ENCODE results near the gene FAM168A. TPM values are rescaled to one million over a fixed set of nuclear protein-coding genes. Genes with fewer than 3 reads are reported as not detected.
"Not testable (repeated sequence)": the region's sequence is repeated elsewhere in the genome, so short reads cannot be mapped to it uniquely, and the experiment has no call there.

Gene FAM168A
- total RNA-seq, 1 donor from 2014 or later: 19.3 TPM

DNA sequence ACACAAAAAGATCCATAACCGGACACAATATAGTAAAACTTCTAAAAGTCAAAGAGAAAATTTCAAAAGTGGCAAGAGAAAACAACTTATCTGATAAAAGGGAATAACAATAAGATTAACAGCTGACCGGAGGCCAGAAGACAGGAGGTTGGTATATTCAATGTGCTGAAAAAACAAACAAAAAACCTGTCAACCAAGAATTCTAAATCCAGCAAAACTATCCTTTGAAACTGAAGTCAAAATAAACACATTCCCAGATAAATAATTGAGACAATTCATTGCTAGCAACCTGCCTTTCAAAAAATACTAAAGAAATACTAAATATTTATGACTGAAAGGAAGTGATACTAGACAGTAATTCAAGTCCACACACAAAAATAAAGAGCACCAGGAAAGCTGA is 120.4 kb downstream of the FAM168A start:
- Histone ChIP-seq H3F3A (ENCODE audit: low read depth) (peaks cover 10% of the 10 kb centered on the region), H3K9me3 (ENCODE audit: low read depth) (peaks cover 8% of the 10 kb centered on the region), H3K4me1 (peaks cover 9% of the 10 kb centered on the region), H3K27ac (no peak overlapping the region), H4K20me1 (ENCODE audit: low read depth) (peaks cover 24% of the 10 kb centered on the region), H3K79me2 (ENCODE audit: low read depth) (peaks cover 55% of the 10 kb centered on the region), H3K4me3 (no peak overlapping the region), H3K4me2 (no peak overlapping the region), H3K9ac (no peak overlapping the region), H3K27me3 (no peaks in the 10 kb centered on the region), H3K36me3 (no peaks in the 10 kb centered on the region), H2AFZ (replicated peaks) (no peak overlapping the region)
- no peak for DNase-seq (ENCODE audit: low spot score)
- H3K27ac Mint-ChIP-seq: no peak overlapping the region
- TF ChIP-seq EZH2phosphoT487 (IDR thresholded peaks at IDR 0.05) (no peak), EZH2 (IDR thresholded peaks at IDR 0.05) (no peak), CTCF (IDR thresholded peaks at IDR 0.05) (no peak)
- H3K36me3 Mint-ChIP-seq: peaks cover 6% of the 10 kb centered on the region
- no peaks in the 10 kb centered on the region for H3K4me1 Mint-ChIP-seq
- H3K4me3 Mint-ChIP-seq: no peak overlapping the region
- peaks cover 15% of the 10 kb centered on the region for H3K9me3 Mint-ChIP-seq
- no peaks in the 10 kb centered on the region for H3K27me3 Mint-ChIP-seq (ENCODE audit: insufficient read depth, low read depth)

DNA sequence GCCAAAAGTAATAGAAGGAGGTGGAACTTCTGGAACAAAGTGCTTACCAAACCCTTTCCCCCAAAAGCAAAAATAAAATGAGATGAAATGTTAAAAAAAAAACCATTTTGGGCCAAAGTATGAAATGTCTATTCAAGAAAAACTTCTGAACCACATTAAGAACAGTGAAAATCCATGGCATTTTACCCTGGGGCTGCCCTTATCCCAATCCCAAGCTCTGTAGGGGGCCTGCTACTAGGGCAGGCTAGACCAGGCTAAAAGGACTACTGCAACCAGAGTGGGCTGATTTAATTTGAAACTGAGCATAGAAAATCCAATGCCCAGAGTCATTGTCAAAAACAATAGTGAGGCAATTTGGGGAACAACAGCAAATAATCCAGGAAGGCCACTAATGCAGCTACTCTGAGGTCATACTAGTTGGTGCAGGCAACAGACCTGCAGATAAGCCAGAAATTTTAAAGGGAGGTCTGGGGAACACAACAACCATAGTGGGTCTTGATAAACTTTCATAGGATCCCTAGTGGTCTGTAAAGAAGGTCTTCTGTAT is 122.3 kb downstream of the FAM168A start:
- TF ChIP-seq EZH2phosphoT487 (IDR thresholded peaks at IDR 0.05): no peak
- TF ChIP-seq CTCF (IDR thresholded peaks at IDR 0.05): no peak
- no peak for TF ChIP-seq EZH2 (IDR thresholded peaks at IDR 0.05)
- H3K36me3 Mint-ChIP-seq: peaks cover 6% of the 10 kb centered on the region
- Histone ChIP-seq H3K27me3 (no peaks in the 10 kb centered on the region), H2AFZ (replicated peaks) (no peak overlapping the region), H4K20me1 (ENCODE audit: low read depth) (peaks cover 27% of the 10 kb centered on the region), H3K9me3 (ENCODE audit: low read depth) (peaks cover 8% of the 10 kb centered on the region), H3K4me3 (no peak overlapping the region), H3K9ac (no peak overlapping the region), H3K4me2 (peak overlapping the region; percentile 13), H3F3A (ENCODE audit: low read depth) (peaks cover 10% of the 10 kb centered on the region), H3K79me2 (ENCODE audit: low read depth) (peaks cover 59% of the 10 kb centered on the region), H3K36me3 (no peaks in the 10 kb centered on the region), H3K4me1 (peaks cover 9% of the 10 kb centered on the region), H3K27ac (no peak overlapping the region)
- H3K4me1 Mint-ChIP-seq: no peaks in the 10 kb centered on the region
- no peak overlapping the region for H3K4me3 Mint-ChIP-seq
- DNase-seq (ENCODE audit: low spot score): no peak
- no peaks in the 10 kb centered on the region for H3K27me3 Mint-ChIP-seq (ENCODE audit: insufficient read depth, low read depth)
- no peak overlapping the region for H3K27ac Mint-ChIP-seq
- H3K9me3 Mint-ChIP-seq: peaks cover 15% of the 10 kb centered on the region

GRCh38 chr11:73473252-73473651 is 124.7 kb downstream of the FAM168A start:
- Histone ChIP-seq H3K9ac (no peak overlapping the region), H3F3A (ENCODE audit: low read depth) (peaks cover 6% of the 10 kb centered on the region)
- no peak overlapping the region for H3K4me3 Mint-ChIP-seq

GRCh38 chr11:73470036-73470612 is 127.8 kb downstream of the FAM168A start:
- H3K9me3 ChIP-seq (ENCODE audit: low read depth); DNase-seq (ENCODE audit: low spot score); H3K27me3 ChIP-seq; H3K27me3 Mint-ChIP-seq (ENCODE audit: insufficient read depth, low read depth); H3K27ac ChIP-seq; H3K9me3 Mint-ChIP-seq; H3K4me1 Mint-ChIP-seq; H3K4me1 ChIP-seq; H3K4me3 ChIP-seq; H3K27ac Mint-ChIP-seq; H3K4me3 Mint-ChIP-seq; H2AFZ ChIP-seq (replicated peaks); H3K36me3 ChIP-seq; H3K4me2 ChIP-seq; H3F3A ChIP-seq (ENCODE audit: low read depth); H3K36me3 Mint-ChIP-seq; H3K9ac ChIP-seq: not testable (repeated sequence)
- peaks cover 29% of the 10 kb centered on the region for H4K20me1 ChIP-seq (ENCODE audit: low read depth)
- H3K79me2 ChIP-seq (ENCODE audit: low read depth): peaks cover 22% of the 10 kb centered on the region

More at GRCh38 chr11:73473252-73473651, 124.7 kb downstream of the FAM168A start:
- Histone ChIP-seq H4K20me1 (ENCODE audit: low read depth) (peaks cover 20% of the 10 kb centered on the region), H3K36me3 (no peaks in the 10 kb centered on the region), H3K4me2 (no peak overlapping the region), H3K9me3 (ENCODE audit: low read depth) (peaks cover 5% of the 10 kb centered on the region), H3K4me3 (no peak overlapping the region), H3K4me1 (peaks cover 16% of the 10 kb centered on the region), H3K27me3 (no peaks in the 10 kb centered on the region), H3K79me2 (ENCODE audit: low read depth) (peaks cover 51% of the 10 kb centered on the region), H2AFZ (replicated peaks) (no peak overlapping the region), H3K27ac (no peak overlapping the region)
- Mint-ChIP-seq H3K36me3 (peaks cover 8% of the 10 kb centered on the region), H3K4me1 (no peaks in the 10 kb centered on the region), H3K27me3 (ENCODE audit: insufficient read depth, low read depth) (no peaks in the 10 kb centered on the region), H3K9me3 (peaks cover 10% of the 10 kb centered on the region), H3K27ac (no peak overlapping the region)
- TF ChIP-seq CTCF (IDR thresholded peaks at IDR 0.05): no peak
- no peak for DNase-seq (ENCODE audit: low spot score)
